Ecto neural progenitor cell (in vitro differentiated cells): Measurements from ENCODE around the gene SPP1.
"Not testable (repeated sequence)": the region's sequence is repeated elsewhere in the genome, so short reads cannot be mapped to it uniquely, and the experiment has no call there.

Source experiments
- DNase-seq: peaks from one replicate; pipeline ENCODE4 v3.0.0-alpha.2; 2018; ENCODE audit warnings: low spot score

Gene SPP1

DNA sequence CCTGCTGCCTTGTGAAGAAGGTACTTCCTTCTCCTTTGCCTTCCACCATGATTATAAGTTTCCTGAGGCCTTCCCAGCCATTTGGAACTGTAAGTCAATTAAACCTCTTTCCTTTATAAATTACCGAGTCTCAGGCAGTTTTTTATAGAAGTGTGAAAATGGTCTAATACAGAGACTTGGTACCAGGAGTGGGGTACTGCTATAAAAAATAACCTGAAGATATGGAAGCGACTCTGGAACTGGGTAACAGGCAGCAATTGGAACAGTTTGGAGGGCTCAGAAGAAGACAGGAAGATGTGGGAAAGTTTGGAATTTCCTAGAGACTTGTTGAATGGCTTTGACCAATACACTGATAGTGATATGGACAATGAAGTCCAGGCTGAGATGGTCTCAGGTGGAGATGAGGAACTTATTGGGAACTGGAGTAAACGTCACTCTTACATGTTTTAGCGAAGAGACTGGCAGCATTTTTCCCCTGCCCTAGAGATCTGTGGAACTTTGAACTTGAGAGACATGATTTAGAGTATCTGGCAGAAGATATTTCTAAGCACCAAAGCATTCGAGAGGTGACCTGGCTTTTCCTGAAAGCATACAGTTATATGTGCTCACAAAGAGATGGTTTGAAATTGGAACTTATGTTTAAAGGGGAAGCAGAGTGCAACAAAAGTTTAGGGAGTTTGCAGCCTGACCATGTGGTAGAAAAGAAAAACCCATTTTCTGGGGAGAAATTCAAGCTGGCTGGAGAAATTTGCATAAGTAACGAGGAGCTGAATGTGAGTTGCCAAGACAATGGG, 50.6 kb downstream of the SPP1 start:
- not testable (repeated sequence) for DNase-seq

DNA sequence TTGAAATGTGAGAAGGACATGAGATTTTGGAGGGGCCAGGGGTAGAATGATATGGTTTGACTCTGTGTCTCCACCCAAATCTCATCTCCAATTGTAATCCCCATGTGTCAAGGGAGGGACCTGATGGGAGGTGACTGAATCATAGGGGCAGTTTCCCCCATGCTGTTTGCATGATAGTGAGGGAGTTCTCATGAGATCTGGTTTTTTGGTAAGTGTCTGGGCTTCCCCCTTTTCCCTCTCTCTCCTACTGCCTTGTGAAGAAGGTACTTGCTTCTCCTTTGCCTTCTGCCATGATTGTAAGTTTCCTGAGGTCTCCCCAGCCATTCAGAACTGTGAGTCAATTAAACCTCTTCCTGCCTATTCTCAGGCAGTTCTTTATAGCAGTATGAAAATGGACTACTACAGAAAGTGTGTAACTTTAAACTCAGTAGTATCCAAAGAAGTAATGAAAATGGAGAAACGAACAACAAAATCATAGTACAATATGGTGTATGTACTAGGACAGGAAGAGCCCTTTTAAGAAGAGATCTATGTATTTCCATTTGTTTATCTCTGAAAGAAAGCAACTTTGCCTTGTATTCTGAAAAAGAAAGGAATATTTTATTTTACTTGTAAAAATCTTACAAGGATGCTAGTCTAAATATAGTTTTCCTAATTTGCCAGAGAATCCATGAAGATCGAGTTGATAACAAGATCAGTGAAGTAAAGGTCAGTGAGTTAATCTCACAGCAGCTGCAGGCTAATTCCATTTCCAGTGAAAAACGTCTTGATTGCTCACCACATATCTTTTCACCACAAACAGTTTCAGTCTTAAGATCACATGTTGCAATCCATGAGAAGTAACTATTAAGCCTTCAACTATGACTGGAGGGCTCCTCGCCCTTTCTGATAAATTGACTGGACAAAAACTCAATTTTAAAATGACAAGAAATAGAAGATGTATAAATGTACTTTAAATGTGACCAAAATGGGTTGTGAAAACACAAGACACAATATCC, 52.4 kb downstream of the SPP1 start:
- no peak for DNase-seq

- DNase-seq: no peak
These were observed 53.4 kb downstream of the SPP1 start for GRCh38 chr4:88028946-88029345.

DNA sequence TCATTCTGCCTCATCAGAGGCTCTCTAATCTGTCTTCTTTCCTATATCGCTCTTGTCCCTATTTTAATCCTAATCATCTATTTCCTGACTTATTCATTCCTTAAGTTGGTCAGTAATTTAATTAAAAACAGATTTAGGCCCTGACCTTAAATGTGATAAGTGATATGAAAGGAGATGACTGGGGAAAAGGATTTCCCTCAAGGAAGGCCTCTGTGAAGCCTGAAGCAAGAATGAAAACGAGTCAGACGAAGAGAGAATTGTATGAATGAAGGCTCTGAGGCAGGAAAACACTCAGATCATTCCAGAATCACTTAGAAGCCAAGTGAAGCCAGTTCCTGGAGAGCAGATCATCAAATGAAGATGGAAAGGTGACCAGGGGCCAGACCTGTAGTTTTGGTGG, 54.0 kb downstream of the SPP1 start:
- no peak for DNase-seq

GRCh38 chr4:88030565-88031310, 55.2 kb downstream of the SPP1 start:
- DNase-seq: no peak
